ENCODE data around the gene ABCG1. TPM values are rescaled to one million over a fixed set of nuclear protein-coding genes. Genes with fewer than 3 reads are reported as not detected.

ABCG1 gene
- total and polyA plus RNA-seq, 2 of the 4 experiments (the other 2 are of a cell fraction), result 0.19 to 0.36 TPM

DNA sequence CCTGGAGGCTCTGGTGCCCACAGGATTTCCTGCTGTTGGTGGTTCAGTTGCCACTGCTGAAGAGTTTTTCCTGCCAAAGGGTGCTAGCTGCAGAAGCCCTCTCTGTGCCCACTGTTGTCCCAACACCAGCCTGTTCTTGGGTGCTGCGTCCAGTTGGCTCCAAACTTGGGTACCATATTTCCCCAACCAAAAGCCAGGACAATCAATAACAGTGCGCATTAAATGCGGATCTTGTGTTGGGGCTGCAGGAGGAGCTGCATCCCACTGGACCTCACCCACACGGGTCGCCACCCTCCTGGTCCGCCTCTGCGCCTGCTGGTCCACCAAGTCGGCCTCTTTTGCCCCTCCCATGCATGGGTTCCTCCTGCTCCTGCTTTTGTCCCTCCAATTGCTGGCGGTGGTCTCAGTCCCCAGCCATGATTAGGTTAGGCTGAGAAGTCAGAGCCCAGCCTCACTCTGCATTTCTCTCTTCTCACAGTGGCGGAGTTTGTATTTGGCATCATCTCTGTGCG, 9.8 kb downstream of the ABCG1 start:
- dilution Hi-C loops (cut with HindIII; ENCODE audit: low sequenced_read_pairs, unreplicated experiment), result no loop called here
- H3K4me1 ChIP-seq (ENCODE audit: control insufficient read depth, insufficient read depth, low read length), result peaks cover 19% of the 10 kb centered on the region
- WGBS, 2 experiments (ENCODE audit: extremely low coverage in 2 of 2, insufficient read length in 1 of 2), result 95% methylated on average over 7 of the region's 11 CpGs; no CpG with 5 or more reads in 1 of the 2 experiments
- DNase-seq, result no peak
- H3K14ac ChIP-seq (replicated peaks; ENCODE audit: low read depth, low read length), result no peak overlapping the region
- no peak overlapping the region for H3K56ac ChIP-seq (ENCODE audit: extremely low read depth, insufficient read depth, low read length)
- peak overlapping the region; percentile 15; the same call in 2 of the 3 replicates for H2BK15ac ChIP-seq (ENCODE audit: low read depth, low read length)
- H3K9me3 ChIP-seq (ENCODE audit: control insufficient read depth, insufficient read depth, low read length), result no peaks in the 10 kb centered on the region
- no peak for TF ChIP-seq MAFK (IDR thresholded peaks at IDR 0.05; ENCODE audit: low read depth, low read length)
- no peak for TF ChIP-seq CHD1 (IDR thresholded peaks at IDR 0.05; ENCODE audit: low read depth, low read length)
- no peak overlapping the region for H2BK5ac ChIP-seq (ENCODE audit: low read depth, low read length, poor library complexity, severe bottlenecking)
- no peak overlapping the region for H3K9ac ChIP-seq (ENCODE audit: low read depth, low read length)
- H3K4me3 ChIP-seq (ENCODE audit: insufficient read depth, low read depth, low read length), result no peak overlapping the region
- H3K18ac ChIP-seq (ENCODE audit: low read depth, low read length), result peak overlapping the region; percentile 22; the same call in 1 of the 2 replicates
- H4K5ac ChIP-seq (ENCODE audit: low read depth, low read length), result no peak overlapping the region; the same call in 1 of the 2 replicates
- H2AK9ac ChIP-seq (replicated peaks; ENCODE audit: low read depth, low read length, poor library complexity), result no peak overlapping the region
- H3K27me3 ChIP-seq (ENCODE audit: control insufficient read depth, insufficient read depth, low read length), result no peaks in the 10 kb centered on the region
- POLR2A ChIA-PET (ENCODE audit: unreplicated experiment), result no interaction called here
- ATAC-seq (ENCODE audit: low read depth), result no peak
- no peaks in the 10 kb centered on the region; a peak in 1 of 4 replicates for H3K79me1 ChIP-seq (ENCODE audit: low read depth in 1 of 2, low read length in 2 of 2)
- H3K4ac ChIP-seq (ENCODE audit: low read depth, low read length), result peak overlapping the region; percentile 70
- in situ Hi-C loops (cut with MboI; ENCODE audit: low sequenced_read_pairs), result no loop called here
- CTCF ChIA-PET, result no interaction called here
- H3K23ac ChIP-seq (ENCODE audit: low read depth, low read length), result no peak overlapping the region
- H4K20me1 ChIP-seq (ENCODE audit: insufficient read depth, low read length), result no peaks in the 10 kb centered on the region; the same call in none of the 2 replicates
- H2BK120ac ChIP-seq (ENCODE audit: low read depth, low read length), result peak overlapping the region; percentile 45; the same call in 1 of the 2 replicates
- no TSS peak for BruUV-seq (replicated peaks)
- peak overlapping the region; percentile 60 for H2BK20ac ChIP-seq (ENCODE audit: low read depth, low read length)
- H3K9me1 ChIP-seq (ENCODE audit: insufficient read depth, low read length), result peaks cover 8% of the 10 kb centered on the region; the same call in 1 of the 2 replicates
- H3K27ac ChIP-seq (ENCODE audit: insufficient read depth, low read length), result peak overlapping the region; percentile 22; the same call in 1 of the 2 replicates
- H4K8ac ChIP-seq (ENCODE audit: low read depth in 2 of 2, low read length in 2 of 2), result peak overlapping the region in 1 of 2 experiments; percentile 45; a peak in 2 of 4 replicates
- H3K36me3 ChIP-seq (ENCODE audit: control insufficient read depth, insufficient read depth, low read length), result peaks cover 3% of the 10 kb centered on the region; the same call in 1 of the 2 replicates
- H2AFZ ChIP-seq (replicated peaks; ENCODE audit: low read length, poor library complexity), result no peak overlapping the region
- intact Hi-C loops (cut with micrococcal nuclease), result loop anchor here (2.0 kb wide), 1 partner anchor 66 kb away; no protein-coding TSS in a partner anchor
- peak overlapping the region; percentile 89; the same call in 1 of the 2 replicates for H2AK5ac ChIP-seq (ENCODE audit: low read depth, low read length)
- no peak overlapping the region; the same call in 1 of the 2 replicates for H3K4me2 ChIP-seq (ENCODE audit: low read depth, low read length)
- H4K91ac ChIP-seq (ENCODE audit: insufficient read depth, low read depth, low read length), result peak overlapping the region; percentile 71; the same call in 1 of the 2 replicates
